Keratinocyte (primary cell): Measurements from ENCODE around the gene RFPL1. TPM values are rescaled to one million over a fixed set of nuclear protein-coding genes. Genes with fewer than 3 reads are reported as not detected.

Experiments
- DNase-seq: peaks from one replicate; pipeline ENCODE4 v3.0.0-alpha.2; 2011; ENCODE audit warnings: low read depth, missing footprints, low spot score
- FAIRE-seq: peaks from 2 replicates; lab custom pipeline; 2011; peaks lifted over from hg19 to GRCh38; lab: Jason Lieb, UNC
- H2AFZ ChIP-seq: 2 replicates; pipeline ENCODE4 v1.6.0; 2012; ENCODE audit warnings: low read length, control low read depth, inconsistent platforms; ENCODE audit not compliant: control insufficient read depth
- H3K27ac ChIP-seq: 2 replicates; pipeline ENCODE4 v1.5.1; 2011; ENCODE audit warnings: low read length; ENCODE audit not compliant: control insufficient read depth, insufficient read depth
- H3K27me3 ChIP-seq: 3 replicates; pipeline ENCODE4 v1.6.0; 2011; ENCODE audit warnings: low read length; ENCODE audit not compliant: control insufficient read depth, insufficient read depth; ENCODE audit errors: extremely low read depth
- H3K36me3 ChIP-seq, 2 experiments: 2 replicates in 1 of 2; 3 replicates in 1 of 2; pipeline ENCODE4 v1.5.1; 2011; ENCODE audit warnings: low read length in 2 of 2, mild to moderate bottlenecking in 1 of 2; ENCODE audit not compliant: control insufficient read depth in 2 of 2, insufficient read depth in 2 of 2; ENCODE audit errors: extremely low read depth in 1 of 2
- H3K4me1 ChIP-seq: 3 replicates; pipeline ENCODE4 v1.5.1; 2011; ENCODE audit warnings: low read length; ENCODE audit not compliant: control insufficient read depth, insufficient read depth; ENCODE audit errors: extremely low read depth
- H3K4me2 ChIP-seq: 3 replicates; pipeline ENCODE4 v1.6.0; 2011; ENCODE audit warnings: low read depth, low read length; ENCODE audit not compliant: control insufficient read depth, insufficient read depth; ENCODE audit errors: extremely low read depth
- H3K4me3 ChIP-seq, 3 experiments: fragments of 200-600 bp in 1 of 3; sonication (generic) in 1 of 3; 2 replicates in 2 of 3; 3 replicates in 1 of 3; pipeline ENCODE4 v1.5.1; 2011 to 2016; ENCODE audit warnings: low read length in 3 of 3, mild to moderate bottlenecking in 3 of 3, control low read depth in 2 of 3, inconsistent platforms in 1 of 3, low read depth in 1 of 3, mixed read lengths in 1 of 3, mixed run types in 1 of 3, moderate library complexity in 1 of 3; ENCODE audit not compliant: control insufficient read depth in 2 of 3, insufficient read depth in 2 of 3; ENCODE audit errors: extremely low read depth in 1 of 3
- H3K79me2 ChIP-seq: 2 replicates; pipeline ENCODE4 v1.6.0; 2012; ENCODE audit warnings: low read length; ENCODE audit not compliant: control insufficient read depth, insufficient read depth
- H3K9ac ChIP-seq: 3 replicates; pipeline ENCODE4 v1.6.0; 2011; ENCODE audit warnings: low read length; ENCODE audit not compliant: control insufficient read depth, insufficient read depth; ENCODE audit errors: extremely low read depth
- H3K9me1 ChIP-seq: 3 replicates; pipeline ENCODE4 v1.6.0; 2011; ENCODE audit warnings: low read length; ENCODE audit not compliant: control insufficient read depth, insufficient read depth; ENCODE audit errors: extremely low read depth
- H3K9me3 ChIP-seq: 2 replicates; pipeline ENCODE4 v1.5.1; 2012; ENCODE audit warnings: low read depth, low read length; ENCODE audit not compliant: control insufficient read depth
- H4K20me1 ChIP-seq: 3 replicates; pipeline ENCODE4 v1.6.0; 2011; ENCODE audit warnings: low read length; ENCODE audit not compliant: control insufficient read depth, insufficient read depth; ENCODE audit errors: extremely low read depth
- EZH2 ChIP-seq: IDR thresholded peaks from one replicate; pipeline ENCODE4 v1.6.1; 2012; ENCODE audit warnings: inconsistent platforms, mild to moderate bottlenecking, low read length, moderate library complexity
- dilution Hi-C: fragments of 300-500 bp; cut with MboI; formaldehyde crosslinking; loops from one replicate; pipeline ENCODE4 v1.7.0; 2020; ENCODE audit warnings: low sequenced_read_pairs; ENCODE audit not compliant: extremely low pct_ligation_motif_present
- polyA plus RNA-seq, 5 experiments: library from polyadenylated mRNA; depleted of rRNA in 3 of 5; stranded (reverse) in 3 of 5; stranded (forward) in 1 of 5; unstranded in 1 of 5; fragments of >200 nt; gene quantifications; 1 replicate in 1 of 5; 2 replicates in 3 of 5; 3 replicates in 1 of 5; pipeline versions ENCODE4 v1.2.1 to v1.2.3, GENCODE V29; 2011 to 2012; ENCODE audit warnings: missing spikeins in 2 of 5, low read depth in 1 of 5, low replicate concordance in 1 of 5
- TF ChIP-seq, protein P1 (sequence below), 3 experiments: IDR thresholded peaks in 1 of 3; conservative IDR thresholded peaks in 1 of 3; optimal IDR thresholded peaks in 1 of 3; 2 replicates in 2 of 3; 3 replicates in 1 of 3; pipeline versions ENCODE3 to v1.5.1; 2011; ENCODE audit warnings: low read length in 3 of 3, mild to moderate bottlenecking in 3 of 3, moderate library complexity in 2 of 3, control low read depth in 1 of 3, inconsistent platforms in 1 of 3; ENCODE audit not compliant: insufficient read depth in 2 of 3; ENCODE audit errors: extremely low read depth in 1 of 3

Gene RFPL1
- polyA plus RNA-seq, 1 donor (not counting 4 experiments of a cell fraction or from before 2014, with no cell fraction given) = not detected

GRCh38 chr22:29457730-29458129, 19.3 kb downstream of the RFPL1 start:
- Histone ChIP-seq H3K79me2 (no peaks in the 10 kb centered on the region), H2AFZ (no peak overlapping the region), H3K9me1 (no peaks in the 10 kb centered on the region), H3K27me3 (peaks cover 8% of the 10 kb centered on the region), H3K27ac (no peak overlapping the region), H3K4me2 (no peak overlapping the region), H3K9ac (no peak overlapping the region), H4K20me1 (no peaks in the 10 kb centered on the region), H3K4me3 (no peak overlapping the region), H3K36me3 (no peaks in the 10 kb centered on the region), H3K4me1 (no peaks in the 10 kb centered on the region), H3K9me3 (no peaks in the 10 kb centered on the region)
- DNase-seq (no peak), FAIRE-seq (peak; percentile 26)
- dilution Hi-C loops = no loop called here
- TF ChIP-seq, protein P1, sequence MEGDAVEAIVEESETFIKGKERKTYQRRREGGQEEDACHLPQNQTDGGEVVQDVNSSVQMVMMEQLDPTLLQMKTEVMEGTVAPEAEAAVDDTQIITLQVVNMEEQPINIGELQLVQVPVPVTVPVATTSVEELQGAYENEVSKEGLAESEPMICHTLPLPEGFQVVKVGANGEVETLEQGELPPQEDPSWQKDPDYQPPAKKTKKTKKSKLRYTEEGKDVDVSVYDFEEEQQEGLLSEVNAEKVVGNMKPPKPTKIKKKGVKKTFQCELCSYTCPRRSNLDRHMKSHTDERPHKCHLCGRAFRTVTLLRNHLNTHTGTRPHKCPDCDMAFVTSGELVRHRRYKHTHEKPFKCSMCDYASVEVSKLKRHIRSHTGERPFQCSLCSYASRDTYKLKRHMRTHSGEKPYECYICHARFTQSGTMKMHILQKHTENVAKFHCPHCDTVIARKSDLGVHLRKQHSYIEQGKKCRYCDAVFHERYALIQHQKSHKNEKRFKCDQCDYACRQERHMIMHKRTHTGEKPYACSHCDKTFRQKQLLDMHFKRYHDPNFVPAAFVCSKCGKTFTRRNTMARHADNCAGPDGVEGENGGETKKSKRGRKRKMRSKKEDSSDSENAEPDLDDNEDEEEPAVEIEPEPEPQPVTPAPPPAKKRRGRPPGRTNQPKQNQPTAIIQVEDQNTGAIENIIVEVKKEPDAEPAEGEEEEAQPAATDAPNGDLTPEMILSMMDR (optimal IDR thresholded peaks at IDR 0.05 in 1 of 3, IDR thresholded peaks at IDR 0.05 in 1 of 3, conservative IDR thresholded peaks at IDR 0.05 in 1 of 3; ENCODE audit: extremely low read depth in 1 of 3, insufficient read depth in 2 of 3, low read length in 3 of 3) = no peak
- no peak for TF ChIP-seq EZH2

GRCh38 chr22:29458551-29458950, 20.2 kb downstream of the RFPL1 start:
- TF ChIP-seq EZH2 = no peak
- TF ChIP-seq, protein P1 (optimal IDR thresholded peaks at IDR 0.05 in 1 of 3, IDR thresholded peaks at IDR 0.05 in 1 of 3, conservative IDR thresholded peaks at IDR 0.05 in 1 of 3; ENCODE audit: extremely low read depth in 1 of 3, insufficient read depth in 2 of 3, low read length in 3 of 3) = no peak
- Histone ChIP-seq H3K9me1 (no peaks in the 10 kb centered on the region), H3K4me1 (no peaks in the 10 kb centered on the region), H3K27me3 (peaks cover 8% of the 10 kb centered on the region), H3K79me2 (no peaks in the 10 kb centered on the region), H3K27ac (no peak overlapping the region), H3K4me3 (no peak overlapping the region), H4K20me1 (no peaks in the 10 kb centered on the region), H3K9me3 (no peaks in the 10 kb centered on the region), H3K36me3 (no peaks in the 10 kb centered on the region), H3K4me2 (no peak overlapping the region), H2AFZ (no peak overlapping the region), H3K9ac (no peak overlapping the region)
- DNase-seq (no peak), FAIRE-seq (no peak)
- dilution Hi-C loops = no loop called here
